Aorta (tissue), 5 donors: ENCODE data around the gene ACAT1. TPM values are rescaled to one million over a fixed set of nuclear protein-coding genes. Genes with fewer than 3 reads are reported as not detected.

Source experiments
- ATAC-seq: fragments of 200-7000 bp; cut with Tn5 transposase; one replicate; pipeline ENCODE4 v1.9.1; 2022; ENCODE audit warnings: moderate library complexity; ENCODE audit not compliant: low FRiP score
- DNase-seq, 2 donors: peaks; one replicate each; pipeline ENCODE4 v3.0.0-alpha.2; 2020
- H3K27ac ChIP-seq, 2 donors: one replicate each; pipeline ENCODE4 v1.5.1; 2013; ENCODE audit warnings: low read length in 2 of 2, mild to moderate bottlenecking in 2 of 2, moderate library complexity in 2 of 2, control low read depth in 1 of 2, inconsistent platforms in 1 of 2, low read depth in 1 of 2
- H3K27me3 ChIP-seq, 2 donors: one replicate each; pipeline ENCODE4 v1.6.1; 2013; ENCODE audit warnings: control low read depth in 1 of 2, low read length in 1 of 2, mild to moderate bottlenecking in 1 of 2, moderate library complexity in 1 of 2; ENCODE audit not compliant: insufficient read depth in 2 of 2, control insufficient read depth in 1 of 2
- H3K36me3 ChIP-seq, 2 donors: one replicate each; pipeline ENCODE4 v1.6.1; 2013; ENCODE audit warnings: control low read depth in 1 of 2, low read length in 1 of 2, mild to moderate bottlenecking in 1 of 2; ENCODE audit not compliant: insufficient read depth in 2 of 2, control insufficient read depth in 1 of 2
- H3K4me1 ChIP-seq, 2 donors: one replicate each; pipeline ENCODE4 v1.6.1; 2013; ENCODE audit warnings: low read length in 2 of 2, control low read depth in 1 of 2, mild to moderate bottlenecking in 1 of 2, moderate library complexity in 1 of 2; ENCODE audit not compliant: insufficient read depth in 2 of 2, control insufficient read depth in 1 of 2
- H3K4me3 ChIP-seq, 2 donors: one replicate each; pipeline ENCODE4 v1.5.1; 2013; ENCODE audit warnings: low read length in 2 of 2, control low read depth in 1 of 2, mild to moderate bottlenecking in 1 of 2
- H3K9me3 ChIP-seq: one replicate; pipeline ENCODE4 v1.6.1; 2013; ENCODE audit warnings: mild to moderate bottlenecking, low read length; ENCODE audit not compliant: control insufficient read depth
- WGBS, 2 donors: extraction: QIAGEN DNeasy Blood & Tissue Kit; methylation state at CpG; one replicate each; pipeline ENCODE4 v1.1.7; 2013; 5-methylcytosine and 5-hydroxymethylcytosine counted together
- intact Hi-C, 2 donors: fragments of 100-400 bp; cut with DNase I; formaldehyde crosslinking; loops; one replicate each; pipeline versions ENCODE4 v1.14.2 to v1.15.0; 2022
- long read RNA-seq, 2 donors: library from polyadenylated mRNA; unstranded; transcript quantifications; one replicate each; pipeline ENCODE4 v2.0.0, GENCODE V29; 2020 to 2021
- polyA plus RNA-seq, 2 donors: library from polyadenylated mRNA; stranded (reverse); fragments of 200-250 nt; gene quantifications; one replicate each; pipeline ENCODE4 v1.2.3, GENCODE V29; 2013
- total RNA-seq, 2 donors: library from RNA; stranded (reverse); fragmentation: NEBNext Ultra II Directional; extraction: Animal tissue kit (Norgen Biotek cat#: 25700); gene quantifications; one replicate each; pipeline ENCODE4 v1.2.1, GENCODE V29; 2021
- donor health status: healthy with polysubstance abuse.
- donor health status: Bipolar disorder and iron deficiency.
- donor health status: DM: no; HTN: no; CAD: no.
- donor health status: DM: no; HTN: no; CAD: no.
- donor health status: DM: yes; HTN: yes; CAD: no.

ACAT1 gene
- 10 to 100 TPM; 65.8 to 70.5 TPM for total RNA-seq
- 100 to 1,000 TPM in 1 of 2 donors, 10 to 100 TPM in 1; 77.8 to 102 TPM for polyA plus RNA-seq
- long read RNA-seq, donor 1, transcript ACAT1-201 (12 exons, 1,761 nt): major isoform, 200 of 235 reads
- long read RNA-seq, donor 1, partial matches to known transcripts: 12 of 235 reads
- long read RNA-seq, donor 1, other reads (novel, unspliced or antisense): 23 of 235 reads
- long read RNA-seq, donor 2, transcript ACAT1-201 (12 exons, 1,761 nt): major isoform, 23 of 40 reads
- long read RNA-seq, donor 2, partial matches to known transcripts: 1 of 40 reads
- long read RNA-seq, donor 2, other reads (novel, unspliced or antisense): 16 of 40 reads

GRCh38 chr11:108121274-108122155 is at the start of gene ACAT1:
TSS of gene ACAT1 (plus strand) at chr11:108121567. CDS start at chr11:108121607, 40 bp downstream.
- Histone ChIP-seq H3K9me3 (no peaks in the 10 kb centered on the region), H3K4me1 (no peaks in the 10 kb centered on the region), H3K36me3 (no peaks in the 10 kb centered on the region), H3K27me3 (no peaks in the 10 kb centered on the region), H3K27ac (peak within 1 kb of the TSS; percentile 77 to 88), H3K4me3 (peak within 1 kb of the TSS; percentile 73 to 78)
- intact Hi-C loops: loop anchor here in 1 of 2 donors (2.0 to 5.0 kb wide), 2 partner anchors 101 to 541 kb away; partner anchors contain the start of genes ATM and NPAT
- 0% methylated on average over 67 to 73 of the region's 73 CpGs for WGBS, 2 donors
- peak; percentile 98 for ATAC-seq
- DNase-seq: peak; percentile 98 to 100

- WGBS, 2 donors: 54 to 62% methylated on average over 1 of the region's 1 CpG
- DNase-seq (no peak), ATAC-seq (no peak)
- Histone ChIP-seq H3K4me3 (no peak overlapping the region), H3K27me3 (no peaks in the 10 kb centered on the region), H3K27ac (no peak overlapping the region), H3K9me3 (no peaks in the 10 kb centered on the region), H3K36me3 (peaks cover 0 to 3% of the 10 kb centered on the region in 2 donors), H3K4me1 (no peaks in the 10 kb centered on the region)
- intact Hi-C loops: no loop called here
Observed at GRCh38 chr11:108084811-108085210, 36.6 kb upstream of the ACAT1 start.

DNA sequence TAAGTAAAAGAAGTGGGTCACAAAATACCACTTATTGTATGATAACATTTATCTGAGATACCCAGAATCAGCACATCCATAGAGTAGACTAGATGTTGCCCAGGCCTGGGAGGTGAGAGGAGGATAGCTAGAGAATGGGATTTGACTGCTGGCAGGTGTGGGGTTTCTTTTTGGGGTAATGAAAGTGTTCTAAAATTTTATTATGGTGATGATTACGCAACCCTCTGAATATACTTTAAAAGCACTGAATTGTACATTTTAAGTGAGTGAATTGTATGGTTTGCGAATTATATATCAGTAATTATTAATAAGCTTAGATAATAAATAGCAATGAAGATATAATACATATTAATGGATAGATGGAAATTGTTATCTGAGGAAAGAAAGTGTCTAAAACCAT is 35.7 kb upstream of the ACAT1 start:
- 96 to 98% methylated on average over 2 of the region's 2 CpGs for WGBS, 2 donors
- intact Hi-C loops: no loop called here
- ATAC-seq: no peak
- Histone ChIP-seq H3K27me3 (no peaks in the 10 kb centered on the region), H3K9me3 (no peaks in the 10 kb centered on the region), H3K4me3 (no peak overlapping the region), H3K36me3 (peaks cover 0 to 3% of the 10 kb centered on the region in 2 donors), H3K4me1 (no peaks in the 10 kb centered on the region), H3K27ac (no peak overlapping the region)
- DNase-seq: no peak

DNA sequence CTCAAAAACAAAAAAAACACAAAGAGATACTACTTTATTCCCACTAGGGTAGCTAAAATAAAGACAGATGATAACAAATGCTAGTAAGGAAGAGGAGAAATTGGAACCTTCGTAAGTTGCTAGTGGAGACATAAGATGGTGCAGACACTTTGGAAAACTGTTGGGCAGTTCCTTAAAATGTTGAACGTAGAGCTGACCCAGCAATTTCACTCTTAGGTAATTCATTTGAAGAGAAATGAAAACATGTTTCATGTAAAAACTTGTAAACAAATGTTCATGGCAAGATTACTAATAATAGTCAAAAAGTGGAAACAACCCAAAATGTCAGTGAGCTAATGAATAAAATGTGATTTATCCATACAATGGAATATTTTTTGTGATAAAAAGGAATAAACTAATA is 29.2 kb upstream of the ACAT1 start:
- no peak for DNase-seq
- intact Hi-C loops: no loop called here
- H3K9me3 ChIP-seq: no peaks in the 10 kb centered on the region
- ATAC-seq: no peak
- WGBS, 2 donors: 47% methylated on average over 2 of the region's 2 CpGs
- no peaks in the 10 kb centered on the region for H3K27me3 ChIP-seq
- no peak overlapping the region for H3K4me3 ChIP-seq
- H3K4me1 ChIP-seq: no peaks in the 10 kb centered on the region
- H3K36me3 ChIP-seq: no peaks in the 10 kb centered on the region
- no peak overlapping the region for H3K27ac ChIP-seq

DNA sequence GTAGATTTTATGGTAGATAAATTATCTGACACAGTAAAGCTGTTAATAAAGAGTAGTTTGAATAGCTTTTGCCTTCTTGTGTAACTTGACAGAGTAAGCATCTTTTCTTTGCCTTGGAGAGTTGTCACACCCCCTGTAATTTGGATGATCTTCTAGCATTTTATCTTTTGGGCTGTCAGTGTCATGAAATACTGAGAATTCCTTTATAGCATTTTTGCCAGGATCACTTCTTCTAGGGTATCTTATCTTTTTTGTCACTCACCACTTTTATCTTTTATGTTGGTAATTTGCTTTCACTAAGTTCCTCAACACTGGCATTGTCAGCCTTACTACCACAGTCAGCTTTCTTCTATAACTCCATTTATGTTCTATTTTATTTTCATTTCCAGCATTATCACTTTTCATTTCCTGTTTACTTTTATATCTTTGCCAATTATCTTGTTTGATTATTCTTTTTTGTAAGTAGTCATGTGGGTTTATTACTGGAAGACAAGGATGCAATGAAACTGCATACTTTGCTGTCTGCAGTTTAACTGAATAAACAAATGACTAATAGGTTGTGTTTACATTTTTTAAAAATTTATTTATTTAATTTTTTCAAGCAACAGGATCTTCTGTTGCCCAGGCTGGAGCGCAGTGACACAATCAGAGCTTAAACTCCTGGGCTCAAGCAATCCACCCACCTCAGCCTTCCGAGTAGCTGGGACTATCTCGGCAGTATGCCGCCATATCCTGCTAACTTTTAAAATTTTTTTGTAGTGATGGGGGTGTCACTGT is 28.1 kb upstream of the ACAT1 start:
- DNase-seq (no peak), ATAC-seq (no peak)
- Histone ChIP-seq H3K4me1 (no peaks in the 10 kb centered on the region), H3K27ac (no peak overlapping the region), H3K9me3 (no peaks in the 10 kb centered on the region), H3K4me3 (no peak overlapping the region), H3K27me3 (no peaks in the 10 kb centered on the region), H3K36me3 (no peaks in the 10 kb centered on the region)
- intact Hi-C loops: no loop called here
- WGBS, 2 donors: 82 to 89% methylated on average over 4 of the region's 4 CpGs

- intact Hi-C loops: no loop called here
- DNase-seq (no peak), ATAC-seq (no peak)
- H3K4me3 ChIP-seq: no peak overlapping the region
- H3K36me3 ChIP-seq: peaks cover 4 to 5% of the 10 kb centered on the region in 2 donors
- no peak overlapping the region for H3K27ac ChIP-seq
- no peaks in the 10 kb centered on the region for H3K9me3 ChIP-seq
- H3K27me3 ChIP-seq: no peaks in the 10 kb centered on the region
- no peaks in the 10 kb centered on the region for H3K4me1 ChIP-seq
- 91 to 94% methylated on average over 3 of the region's 3 CpGs for WGBS, 2 donors
Observed at GRCh38 chr11:108097179-108097578, 24.2 kb upstream of the ACAT1 start.

DNA sequence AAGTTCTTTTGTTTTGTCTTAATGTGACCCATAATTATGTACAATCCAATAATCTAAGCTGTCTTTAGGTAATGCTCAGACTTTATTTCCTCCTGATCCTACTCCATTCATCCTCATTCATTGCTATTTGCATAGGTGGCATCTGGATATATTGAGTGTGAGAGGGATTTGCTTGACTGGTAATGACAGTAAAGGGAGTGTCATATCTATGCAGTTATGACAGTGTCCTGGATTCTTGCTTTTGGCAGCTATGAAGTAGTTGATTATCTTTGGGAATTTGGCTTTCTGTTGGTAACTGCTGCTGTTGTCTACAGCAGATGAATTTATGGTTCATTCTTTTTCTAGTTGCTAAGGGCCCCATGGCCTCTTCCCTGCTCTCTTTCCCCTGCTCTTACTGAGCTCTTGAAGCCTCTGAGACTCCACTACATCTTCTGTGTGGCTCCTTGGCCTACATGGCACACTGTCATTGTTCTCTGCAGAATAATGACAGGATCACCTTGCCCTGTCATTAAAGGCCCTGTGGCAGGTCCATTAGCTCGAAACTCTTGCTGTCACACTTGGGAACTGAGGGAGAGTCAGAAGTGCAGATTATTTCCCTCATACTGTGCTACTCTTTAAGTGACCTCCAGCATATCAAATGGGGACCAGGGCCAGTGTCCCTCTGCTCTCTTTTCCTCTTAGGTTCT is 20.1 kb upstream of the ACAT1 start:
- no peaks in the 10 kb centered on the region for H3K9me3 ChIP-seq
- ATAC-seq (no peak), DNase-seq (no peak)
- 75 to 93% methylated on average over 1 of the region's 1 CpG for WGBS, 2 donors
- H3K36me3 ChIP-seq: peaks cover 4 to 5% of the 10 kb centered on the region in 2 donors
- intact Hi-C loops: no loop called here
- H3K27ac ChIP-seq: no peak overlapping the region
- no peaks in the 10 kb centered on the region for H3K27me3 ChIP-seq
- H3K4me3 ChIP-seq: no peak overlapping the region
- no peaks in the 10 kb centered on the region for H3K4me1 ChIP-seq

DNA sequence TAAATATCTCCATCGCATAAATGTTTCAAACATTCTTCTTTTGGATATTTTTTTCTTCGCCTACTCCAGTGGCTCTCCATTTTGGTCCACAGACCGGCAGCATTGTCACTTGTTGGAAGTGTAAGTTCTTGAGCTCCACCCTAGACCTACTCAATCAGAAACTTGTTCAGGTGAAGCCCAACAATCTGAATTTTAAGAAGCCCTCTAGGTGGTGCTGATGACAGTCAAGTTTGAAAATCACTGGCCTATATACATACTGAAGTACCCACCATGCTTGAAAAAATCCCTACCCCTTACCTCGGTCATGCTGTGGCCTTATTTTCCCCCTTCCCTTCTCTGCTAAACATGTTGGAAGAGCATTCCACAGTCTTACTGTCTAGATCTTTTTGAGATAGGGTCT is 10.2 kb upstream of the ACAT1 start:
- Histone ChIP-seq H3K4me1 (peaks cover 0 to 6% of the 10 kb centered on the region in 2 donors), H3K9me3 (no peaks in the 10 kb centered on the region), H3K27ac (no peak overlapping the region), H3K4me3 (no peak overlapping the region), H3K27me3 (no peaks in the 10 kb centered on the region), H3K36me3 (no peaks in the 10 kb centered on the region)
- ATAC-seq (no peak), DNase-seq (no peak)
- intact Hi-C loops: no loop called here
- WGBS, 2 donors: 89 to 91% methylated on average over 4 of the region's 4 CpGs
